ENCODE data around the gene AMER2. TPM values are rescaled to one million over a fixed set of nuclear protein-coding genes. Genes with fewer than 3 reads are reported as not detected.

The AMER2 gene
- total RNA-seq, 2 experiments from 2014 or later: not detected

GRCh38 chr13:25181597-25181996, 9.5 kb upstream of the AMER2 start:
- H3K36me3 ChIP-seq (ENCODE audit: insufficient read depth, low read length): no peaks in the 10 kb centered on the region; the same call in 1 of the 2 replicates
- H3K9me3 ChIP-seq (ENCODE audit: low read length): no peaks in the 10 kb centered on the region
- intact Hi-C loops (cut with micrococcal nuclease; ENCODE audit: unreplicated experiment): no loop called here
- peak overlapping the region; percentile 58 for H3K4me2 ChIP-seq (ENCODE audit: low read length)
- peaks cover 31% of the 10 kb centered on the region for H3K4me1 ChIP-seq (ENCODE audit: insufficient read depth, low read length, poor library complexity, severe bottlenecking)
- TF ChIP-seq EZH2phosphoT487 (IDR thresholded peaks at IDR 0.05; ENCODE audit: borderline replicate concordance, low read depth, low read length): no peak
- no peak for TF ChIP-seq CTCF (conservative IDR thresholded peaks at IDR 0.05; ENCODE audit: low read length)
- H3K4me3 ChIP-seq (ENCODE audit: low read depth, low read length, poor library complexity, severe bottlenecking): peak overlapping the region; percentile 25
- peak overlapping the region; percentile 77 for H3K27ac ChIP-seq (ENCODE audit: low read depth, low read length, poor library complexity, severe bottlenecking)
- ChIA-PET CTCF (ENCODE audit: unreplicated experiment) (no interaction called here), POLR2A (interaction anchor here (0.5 to 0.6 kb wide), 2 partner anchors 46 to 168 kb away, joined by 3 read pairs; no protein-coding TSS in a partner anchor)
- H3K79me2 ChIP-seq (ENCODE audit: insufficient read depth, low read depth, low read length): no peaks in the 10 kb centered on the region
- H3K9me2 ChIP-seq (ENCODE audit: insufficient read depth, low read length): no peaks in the 10 kb centered on the region
- no peaks in the 10 kb centered on the region for H4K20me1 ChIP-seq (ENCODE audit: insufficient read depth, low read length)
- no TSS peak for BruUV-seq (replicated peaks)
- peak overlapping the region; percentile 66 for H2AFZ ChIP-seq (ENCODE audit: low read length)
- no peak for DNase-seq (ENCODE audit: low spot score)

GRCh38 chr13:25180775-25181537, 8.9 kb upstream of the AMER2 start:
- CTCF ChIA-PET (ENCODE audit: unreplicated experiment): no interaction called here
- peaks cover 31% of the 10 kb centered on the region for H3K4me1 ChIP-seq (ENCODE audit: insufficient read depth, low read length, poor library complexity, severe bottlenecking)
- BruUV-seq (replicated peaks): no TSS peak
- no peaks in the 10 kb centered on the region for H3K9me3 ChIP-seq (ENCODE audit: low read length)
- TF ChIP-seq CTCF (conservative IDR thresholded peaks at IDR 0.05; ENCODE audit: low read length) (no peak), EZH2phosphoT487 (IDR thresholded peaks at IDR 0.05; ENCODE audit: borderline replicate concordance, low read depth, low read length) (no peak)
- POLR2A ChIA-PET: interaction anchor here (0.5 to 2.5 kb wide), 9 partner anchors 13 to 803 kb away, joined by 3 to 8 read pairs (median 3); no protein-coding TSS in a partner anchor
- H4K20me1 ChIP-seq (ENCODE audit: insufficient read depth, low read length): no peaks in the 10 kb centered on the region
- H3K9me2 ChIP-seq (ENCODE audit: insufficient read depth, low read length): no peaks in the 10 kb centered on the region
- H3K4me3 ChIP-seq (ENCODE audit: low read depth, low read length, poor library complexity, severe bottlenecking): peak overlapping the region; percentile 25
- intact Hi-C loops (cut with micrococcal nuclease; ENCODE audit: unreplicated experiment): no loop called here
- no peaks in the 10 kb centered on the region; the same call in 1 of the 2 replicates for H3K36me3 ChIP-seq (ENCODE audit: insufficient read depth, low read length)
- H3K27ac ChIP-seq (ENCODE audit: low read depth, low read length, poor library complexity, severe bottlenecking): peak overlapping the region; percentile 77
- H3K79me2 ChIP-seq (ENCODE audit: insufficient read depth, low read depth, low read length): no peaks in the 10 kb centered on the region
- DNase-seq (ENCODE audit: low spot score): peak; percentile 61
- peak overlapping the region; percentile 58 for H3K4me2 ChIP-seq (ENCODE audit: low read length)
- H2AFZ ChIP-seq (ENCODE audit: low read length): peak overlapping the region; percentile 66
